ENCODE results near the gene C1orf122.

The C1orf122 gene

GRCh38 chr1:37849480-37849879, 41.9 kb downstream of the C1orf122 start:
- no peaks in the 10 kb centered on the region for H3K27me3 ChIP-seq (ENCODE audit: control insufficient read depth in 1 of 2, insufficient read depth in 2 of 2, low read length in 2 of 2)
- no peak overlapping the region for H3K27ac ChIP-seq (ENCODE audit: low read depth, low read length)
- no peaks in the 10 kb centered on the region for H3K4me1 ChIP-seq (ENCODE audit: insufficient read depth, low read length)
- H3K9me3 ChIP-seq (ENCODE audit: low read length) = no peaks in the 10 kb centered on the region
- no peak overlapping the region for H3K4me3 ChIP-seq (ENCODE audit: low read depth in 1 of 2, low read length in 2 of 2)
- H3K36me3 ChIP-seq (ENCODE audit: insufficient read depth, low read length) = peaks cover 2% of the 10 kb centered on the region
- H3K9ac ChIP-seq (ENCODE audit: low read length) = no peak overlapping the region

GRCh38 chr1:37850352-37850955, 42.9 kb downstream of the C1orf122 start:
- H3K4me3 ChIP-seq (ENCODE audit: low read depth in 1 of 2, low read length in 2 of 2) = no peak overlapping the region
- no peaks in the 10 kb centered on the region for H3K27me3 ChIP-seq (ENCODE audit: control insufficient read depth in 1 of 2, insufficient read depth in 2 of 2, low read length in 2 of 2)
- no peak overlapping the region for H3K27ac ChIP-seq (ENCODE audit: low read depth, low read length)
- peaks cover 3% of the 10 kb centered on the region for H3K4me1 ChIP-seq (ENCODE audit: insufficient read depth, low read length)
- H3K36me3 ChIP-seq (ENCODE audit: insufficient read depth, low read length) = peaks cover 3% of the 10 kb centered on the region
- H3K9ac ChIP-seq (ENCODE audit: low read length) = no peak overlapping the region
- H3K9me3 ChIP-seq (ENCODE audit: low read length) = no peaks in the 10 kb centered on the region

- Histone ChIP-seq H3K4me3 (ENCODE audit: low read depth in 1 of 2, low read length in 2 of 2) (no peak overlapping the region), H3K36me3 (ENCODE audit: insufficient read depth, low read length) (peaks cover 3% of the 10 kb centered on the region), H3K27ac (ENCODE audit: low read depth, low read length) (no peak overlapping the region)
These were observed 43.7 kb downstream of the C1orf122 start for GRCh38 chr1:37851262-37851661.

GRCh38 chr1:37851782-37852210, 44.2 kb downstream of the C1orf122 start:
- Histone ChIP-seq H3K9me3 (ENCODE audit: low read length) (no peaks in the 10 kb centered on the region), H3K36me3 (ENCODE audit: insufficient read depth, low read length) (peaks cover 6% of the 10 kb centered on the region), H3K4me3 (ENCODE audit: low read depth in 1 of 2, low read length in 2 of 2) (no peak overlapping the region), H3K9ac (ENCODE audit: low read length) (no peak overlapping the region), H3K27ac (ENCODE audit: low read depth, low read length) (no peak overlapping the region), H3K27me3 (ENCODE audit: control insufficient read depth in 1 of 2, insufficient read depth in 2 of 2, low read length in 2 of 2) (no peaks in the 10 kb centered on the region), H3K4me1 (ENCODE audit: insufficient read depth, low read length) (peaks cover 9% of the 10 kb centered on the region)

More at GRCh38 chr1:37851262-37851661, 43.7 kb downstream of the C1orf122 start:
- H3K4me1 ChIP-seq (ENCODE audit: insufficient read depth, low read length) = peaks cover 9% of the 10 kb centered on the region
- H3K9me3 ChIP-seq (ENCODE audit: low read length) = no peaks in the 10 kb centered on the region
- no peak overlapping the region for H3K9ac ChIP-seq (ENCODE audit: low read length)
- no peaks in the 10 kb centered on the region for H3K27me3 ChIP-seq (ENCODE audit: control insufficient read depth in 1 of 2, insufficient read depth in 2 of 2, low read length in 2 of 2)

- Histone ChIP-seq H3K27me3 (ENCODE audit: control insufficient read depth in 1 of 2, insufficient read depth in 2 of 2, low read length in 2 of 2) (no peaks in the 10 kb centered on the region), H3K4me3 (ENCODE audit: low read depth in 1 of 2, low read length in 2 of 2) (no peak overlapping the region), H3K4me1 (ENCODE audit: insufficient read depth, low read length) (peaks cover 12% of the 10 kb centered on the region), H3K9ac (ENCODE audit: low read length) (no peak overlapping the region), H3K36me3 (ENCODE audit: insufficient read depth, low read length) (peaks cover 15% of the 10 kb centered on the region), H3K27ac (ENCODE audit: low read depth, low read length) (no peak overlapping the region), H3K9me3 (ENCODE audit: low read length) (no peaks in the 10 kb centered on the region)
These were observed 45.6 kb downstream of the C1orf122 start for GRCh38 chr1:37853157-37853556.

GRCh38 chr1:37854406-37854805, 46.8 kb downstream of the C1orf122 start:
- Histone ChIP-seq H3K9ac (ENCODE audit: low read length) (no peak overlapping the region), H3K27ac (ENCODE audit: low read depth, low read length) (no peak overlapping the region), H3K4me1 (ENCODE audit: insufficient read depth, low read length) (peaks cover 19% of the 10 kb centered on the region)

More at GRCh38 chr1:37854406-37854805, 46.8 kb downstream of the C1orf122 start:
- Histone ChIP-seq H3K36me3 (ENCODE audit: insufficient read depth, low read length) (peaks cover 15% of the 10 kb centered on the region), H3K27me3 (ENCODE audit: control insufficient read depth in 1 of 2, insufficient read depth in 2 of 2, low read length in 2 of 2) (no peaks in the 10 kb centered on the region), H3K4me3 (ENCODE audit: low read depth in 1 of 2, low read length in 2 of 2) (no peak overlapping the region), H3K9me3 (ENCODE audit: low read length) (no peaks in the 10 kb centered on the region)

Data from muscle layer of colon (tissue), 2 donors.